ENCODE results near the gene EDRF1. TPM values are rescaled to one million over a fixed set of nuclear protein-coding genes. Genes with fewer than 3 reads are reported as not detected.

EDRF1 gene
- total and polyA plus RNA-seq, 9 donors, result 17.0 to 29.0 (median 23.5) TPM

GRCh38 chr10:125778556-125778955 is 59.0 kb downstream of the EDRF1 start:
- Histone ChIP-seq H3K36me3 (no peaks in the 10 kb centered on the region), H3K27ac (no peak overlapping the region), H3K4me3 (no peak overlapping the region), H3K9me3 (no peaks in the 10 kb centered on the region), H3K4me1 (ENCODE audit: insufficient read depth) (no peaks in the 10 kb centered on the region), H3K27me3 (no peaks in the 10 kb centered on the region)
- WGBS, 3 donors, result 71 to 81% (median 76%) methylated on average over 5 of the region's 5 CpGs
- TF ChIP-seq EP300 (IDR thresholded peaks at IDR 0.05), result no peak
- TF ChIP-seq POLR2A (IDR thresholded peaks at IDR 0.05), result no peak
- no peak for TF ChIP-seq CTCF (IDR thresholded peaks at IDR 0.05)
- intact Hi-C loops (cut with DNase I), result no loop called here
- DNase-seq, result no peak

- DNase-seq, result no peak
- 80 to 85% (median 84%) methylated on average over 10 of the region's 10 CpGs for WGBS, 3 donors
- Histone ChIP-seq H3K36me3 (no peaks in the 10 kb centered on the region), H3K9me3 (no peaks in the 10 kb centered on the region), H3K4me3 (no peak overlapping the region), H3K27me3 (no peaks in the 10 kb centered on the region), H3K4me1 (ENCODE audit: insufficient read depth) (no peaks in the 10 kb centered on the region), H3K27ac (no peak overlapping the region)
- TF ChIP-seq CTCF (IDR thresholded peaks at IDR 0.05) (no peak), EP300 (IDR thresholded peaks at IDR 0.05) (no peak), POLR2A (IDR thresholded peaks at IDR 0.05) (no peak)
- intact Hi-C loops (cut with DNase I), result no loop called here
Measured at GRCh38 chr10:125779403-125780327, 60.2 kb downstream of the EDRF1 start.

GRCh38 chr10:125781374-125781773 is 61.9 kb downstream of the EDRF1 start:
- H3K27me3 ChIP-seq, result no peaks in the 10 kb centered on the region
- H3K9me3 ChIP-seq, result no peaks in the 10 kb centered on the region
- no peaks in the 10 kb centered on the region for H3K36me3 ChIP-seq
- H3K4me1 ChIP-seq (ENCODE audit: insufficient read depth), result no peaks in the 10 kb centered on the region
- 85 to 95% (median 91%) methylated on average over 8 of the region's 8 CpGs for WGBS, 3 donors
- peak in 1 of 5 donors; percentile 4 for DNase-seq
- no peak for TF ChIP-seq CTCF (IDR thresholded peaks at IDR 0.05)
- TF ChIP-seq EP300 (IDR thresholded peaks at IDR 0.05), result no peak
- no peak for TF ChIP-seq POLR2A (IDR thresholded peaks at IDR 0.05)
- no peak overlapping the region for H3K4me3 ChIP-seq
- intact Hi-C loops (cut with DNase I), result no loop called here
- no peak overlapping the region for H3K27ac ChIP-seq

- Histone ChIP-seq H3K36me3 (no peaks in the 10 kb centered on the region), H3K4me1 (ENCODE audit: insufficient read depth) (no peaks in the 10 kb centered on the region), H3K27me3 (no peaks in the 10 kb centered on the region), H3K4me3 (no peak overlapping the region), H3K9me3 (no peaks in the 10 kb centered on the region), H3K27ac (no peak overlapping the region)
- intact Hi-C loops (cut with DNase I), result no loop called here
- peak in 1 of 5 donors; percentile 6 for DNase-seq
- TF ChIP-seq EP300 (IDR thresholded peaks at IDR 0.05), result no peak
- TF ChIP-seq POLR2A (IDR thresholded peaks at IDR 0.05), result no peak
- TF ChIP-seq CTCF (IDR thresholded peaks at IDR 0.05), result no peak
- 83 to 90% (median 89%) methylated on average over 11 of the region's 11 CpGs for WGBS, 3 donors
Measured at GRCh38 chr10:125782054-125782453, 62.5 kb downstream of the EDRF1 start.
